ENCODE results near the gene LRRC17.

DNA sequence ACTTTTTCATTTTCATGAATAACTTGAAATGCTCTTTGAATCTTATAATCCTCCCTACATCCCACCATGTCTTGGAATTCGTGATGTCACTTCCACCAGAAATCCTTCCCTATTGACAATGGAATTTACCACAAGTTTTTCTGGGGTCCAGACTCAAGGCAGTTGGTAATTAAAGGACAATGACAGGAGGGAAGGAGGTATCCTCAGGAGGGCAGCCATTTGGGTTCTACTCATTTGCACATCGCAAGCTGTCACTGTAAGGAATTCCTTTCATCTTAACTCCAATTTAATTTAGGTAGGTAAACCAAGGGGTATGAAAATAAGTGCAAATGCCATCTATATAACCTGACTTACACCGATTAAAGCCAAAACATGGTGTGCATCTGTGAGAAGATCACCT, 21.9 kb downstream of the LRRC17 start:
- TF ChIP-seq EZH2 (IDR thresholded peaks at IDR 0.05; ENCODE audit: insufficient read depth, poor library complexity, severe bottlenecking) (no peak), EZH2phosphoT487 (IDR thresholded peaks at IDR 0.05; ENCODE audit: insufficient read depth, low read depth) (no peak)

Data from GM23248 (cell line).